NCI-H146 treated with DMSO at 0.1 percent for 48 hours (cell line): Measurements from ENCODE around the gene STK10.

Experiments
- DNase-seq: peaks from one replicate; lab custom pipeline; 2025; ENCODE audit not compliant: unreplicated experiment; lab: John Stamatoyannopoulos, UW

The STK10 gene

GRCh38 chr5:172189693-172190296 lies 1.8 kb upstream of the STK10 start:
- DNase-seq, result no peak

GRCh38 chr5:172188893-172189692 lies 1.1 kb upstream of the STK10 start:
- peak; percentile 13 for DNase-seq

- no peak for DNase-seq
These were observed 649 bp downstream of the STK10 start for GRCh38 chr5:172187118-172188032.

- DNase-seq, result no peak
These were observed 1.8 kb downstream of the STK10 start for GRCh38 chr5:172186114-172186695.

GRCh38 chr5:172185096-172185461 lies 2.9 kb downstream of the STK10 start:
- no peak for DNase-seq

GRCh38 chr5:172183881-172184280 lies 4.1 kb downstream of the STK10 start:
- no peak for DNase-seq

- DNase-seq, result no peak
These were observed 5.7 kb downstream of the STK10 start for GRCh38 chr5:172182291-172182690.

- no peak for DNase-seq
These were observed 7.1 kb downstream of the STK10 start for GRCh38 chr5:172180936-172181335.

GRCh38 chr5:172178991-172179989 lies 8.7 kb downstream of the STK10 start:
- no peak for DNase-seq

- no peak for DNase-seq
These were observed 9.6 kb downstream of the STK10 start for GRCh38 chr5:172178301-172178987.

- DNase-seq, result no peak
These were observed 10.8 kb downstream of the STK10 start for GRCh38 chr5:172177176-172177575.

- no peak for DNase-seq
These were observed 12.7 kb downstream of the STK10 start for GRCh38 chr5:172175263-172175719.

- no peak for DNase-seq
These were observed 14.4 kb downstream of the STK10 start for GRCh38 chr5:172173564-172174153.

GRCh38 chr5:172172912-172173563 lies 15.0 kb downstream of the STK10 start:
- no peak for DNase-seq

GRCh38 chr5:172171118-172171517 lies 16.9 kb downstream of the STK10 start:
- no peak for DNase-seq

GRCh38 chr5:172170251-172170701 lies 17.7 kb downstream of the STK10 start:
- no peak for DNase-seq

- no peak for DNase-seq
These were observed 18.8 kb downstream of the STK10 start for GRCh38 chr5:172169216-172169615.

- no peak for DNase-seq
These were observed 19.7 kb downstream of the STK10 start for GRCh38 chr5:172168311-172168710.
